ENCODE data around the gene OOSP4B. TPM values are rescaled to one million over a fixed set of nuclear protein-coding genes. Genes with fewer than 3 reads are reported as not detected.
"Not testable (repeated sequence)": the region's sequence is repeated elsewhere in the genome, so short reads cannot be mapped to it uniquely, and the experiment has no call there.

Gene OOSP4B
- total and polyA plus RNA-seq, 2 of the 13 experiments (the other 11 are each of a cell fraction or from before 2014, with no cell fraction given), result not detected

DNA sequence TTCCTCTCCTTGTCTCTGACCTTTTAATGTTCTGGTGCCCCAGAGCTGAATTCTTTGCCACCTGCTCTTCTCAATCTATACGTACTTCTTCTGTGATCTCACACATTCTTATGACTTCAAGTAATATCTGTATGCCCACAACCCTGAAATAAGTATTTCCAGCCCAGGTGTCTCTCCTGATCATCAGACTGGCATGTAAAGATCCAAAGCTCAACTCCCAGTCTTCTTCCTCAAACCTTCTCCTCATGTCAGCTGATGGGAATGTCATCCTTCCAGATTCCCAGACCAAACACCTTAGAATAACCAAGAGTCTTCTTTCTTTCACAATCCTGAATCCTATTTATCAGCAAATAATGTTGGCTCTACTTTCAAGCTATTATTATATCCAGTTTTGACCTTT is 48.8 kb downstream of the OOSP4B start:
- Histone ChIP-seq H3K4me1 (ENCODE audit: insufficient read depth, low read length) (no peaks in the 10 kb centered on the region), H3K27ac (ENCODE audit: extremely low read length, insufficient read depth, low read length) (no peak overlapping the region), H3K36me3 (replicated peaks in 1 of 2; ENCODE audit: control insufficient read depth in 1 of 2, insufficient read depth in 2 of 2, low read length in 2 of 2) (no peaks in the 10 kb centered on the region), H3K4me2 (ENCODE audit: low read depth, low read length) (no peak overlapping the region), H3K9ac (ENCODE audit: insufficient read depth, low read depth, low read length) (no peak overlapping the region), H3K79me2 (ENCODE audit: insufficient read depth, low read length) (no peaks in the 10 kb centered on the region), H4K20me1 (ENCODE audit: insufficient read depth, low read length) (no peaks in the 10 kb centered on the region), H3K27me3 (ENCODE audit: control insufficient read depth in 1 of 2, insufficient read depth in 2 of 2, low read length in 2 of 2) (no peaks in the 10 kb centered on the region; a peak in 1 of 5 replicates), H3K4me3 (replicated peaks in 1 of 3; ENCODE audit: insufficient read depth in 1 of 3, low read depth in 2 of 3, low read length in 3 of 3) (no peak overlapping the region), H2AFZ (ENCODE audit: low read length) (no peak overlapping the region), H3K9me3 (ENCODE audit: low read length) (no peaks in the 10 kb centered on the region)
- FAIRE-seq (no peak), ATAC-seq (no peak), DNase-seq (ENCODE audit: low spot score) (no peak)
- ChIA-PET CTCF (ENCODE audit: low intra/inter-chr PET ratio, low total read pairs) (no interaction called here), POLR2A (no interaction called here)
- 9% methylated on average over 1 of the region's 1 CpG for WGBS (ENCODE audit: low lambda C conversion rate)
- no TSS peak for BruUV-seq (replicated peaks)
- intact Hi-C loops (cut with micrococcal nuclease; ENCODE audit: unreplicated experiment), result no loop called here
- no peak for TF ChIP-seq HNRNPUL1 (IDR thresholded peaks at IDR 0.05; ENCODE audit: low read depth, low read length)
- no peak for TF ChIP-seq RAD21 (CRISPR knock-in tag; IDR thresholded peaks at IDR 0.05)
- no peak for TF ChIP-seq ZSCAN31 (CRISPR knock-in tag; IDR thresholded peaks at IDR 0.05; ENCODE audit: low read depth)
- no peak for TF ChIP-seq FOXO1 (CRISPR knock-in tag; IDR thresholded peaks at IDR 0.05)
- TF ChIP-seq SPEN (CRISPR knock-in tag; IDR thresholded peaks at IDR 0.05; ENCODE audit: low read depth), result no peak
- TF ChIP-seq ZNF331 (CRISPR knock-in tag; IDR thresholded peaks at IDR 0.05), result no peak
- TF ChIP-seq DNMT3B (CRISPR knock-in tag; conservative IDR thresholded peaks at IDR 0.05), result no peak
- TF ChIP-seq ZNF660 (CRISPR knock-in tag; IDR thresholded peaks at IDR 0.05; ENCODE audit: borderline replicate concordance, low read depth), result no peak
- in situ Hi-C loops (cut with HindIII; ENCODE audit: extremely low pct_ligation_motif_present, low pct_unique_long_range_greater_than_20kb), result no loop called here

- H3K27me3 ChIP-seq (ENCODE audit: control insufficient read depth in 1 of 2, insufficient read depth in 2 of 2, low read length in 2 of 2), result no peaks in the 10 kb centered on the region
- H3K4me3 ChIP-seq (replicated peaks in 1 of 3; ENCODE audit: insufficient read depth in 1 of 3, low read depth in 2 of 3, low read length in 3 of 3), result no peak overlapping the region
- DNase-seq (ENCODE audit: low spot score), result no peak
- FAIRE-seq, result no peak
- no peaks in the 10 kb centered on the region for H3K4me1 ChIP-seq (ENCODE audit: insufficient read depth, low read length)
- no peaks in the 10 kb centered on the region for H4K20me1 ChIP-seq (ENCODE audit: insufficient read depth, low read length)
- H3K4me2 ChIP-seq (ENCODE audit: low read depth, low read length), result no peak overlapping the region
- ChIA-PET POLR2A (no interaction called here), CTCF (ENCODE audit: low intra/inter-chr PET ratio, low total read pairs) (no interaction called here)
- no peak for ATAC-seq
- TF ChIP-seq ZNF543 (CRISPR knock-in tag; IDR thresholded peaks at IDR 0.05), result no peak
- TF ChIP-seq ZNF501 (CRISPR knock-in tag; IDR thresholded peaks at IDR 0.05), result no peak
- no peak for TF ChIP-seq RFXAP (CRISPR knock-in tag; IDR thresholded peaks at IDR 0.05; ENCODE audit: borderline replicate concordance)
- in situ Hi-C loops (cut with HindIII; ENCODE audit: extremely low pct_ligation_motif_present, low pct_unique_long_range_greater_than_20kb), result no loop called here
- no peak overlapping the region for H3K27ac ChIP-seq (ENCODE audit: extremely low read length, insufficient read depth, low read length)
- no peaks in the 10 kb centered on the region for H3K36me3 ChIP-seq (replicated peaks in 1 of 2; ENCODE audit: control insufficient read depth in 1 of 2, insufficient read depth in 2 of 2, low read length in 2 of 2)
- no peaks in the 10 kb centered on the region for H3K79me2 ChIP-seq (ENCODE audit: insufficient read depth, low read length)
- H3K9ac ChIP-seq (ENCODE audit: insufficient read depth, low read depth, low read length), result no peak overlapping the region
- 23% methylated on average over 2 of the region's 2 CpGs for WGBS (ENCODE audit: low lambda C conversion rate)
- BruUV-seq (replicated peaks), result no TSS peak
- no peak overlapping the region for H2AFZ ChIP-seq (ENCODE audit: low read length)
- no peaks in the 10 kb centered on the region for H3K9me3 ChIP-seq (ENCODE audit: low read length)
- intact Hi-C loops (cut with micrococcal nuclease; ENCODE audit: unreplicated experiment), result no loop called here
Observed at GRCh38 chr11:60069450-60069849, 52.5 kb downstream of the OOSP4B start.

DNA sequence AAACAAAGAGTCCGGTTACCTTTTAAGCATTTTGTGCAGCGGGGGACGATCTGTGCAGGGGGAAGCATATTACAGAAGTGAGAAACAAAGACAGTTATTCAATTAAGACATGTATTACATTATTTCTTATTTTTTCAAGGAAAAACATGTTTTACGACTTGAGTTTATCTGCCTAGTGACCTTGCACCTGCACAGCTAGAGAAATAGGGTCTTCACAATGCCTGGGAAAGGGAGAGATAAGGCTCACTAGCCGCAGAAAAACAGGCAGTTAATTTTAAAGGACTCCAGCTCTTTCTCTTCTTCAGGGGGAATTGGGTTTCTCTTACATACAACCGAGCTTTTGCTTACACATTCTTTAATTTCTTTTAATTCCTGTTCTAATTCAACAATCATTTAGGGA is 54.7 kb downstream of the OOSP4B start:
- BruUV-seq (replicated peaks); H4K20me1 ChIP-seq (ENCODE audit: insufficient read depth, low read length); intact Hi-C loops (cut with micrococcal nuclease; ENCODE audit: unreplicated experiment); CTCF ChIA-PET (ENCODE audit: low intra/inter-chr PET ratio, low total read pairs); H3K4me2 ChIP-seq (ENCODE audit: low read depth, low read length); H3K27me3 ChIP-seq (ENCODE audit: control insufficient read depth in 1 of 2, insufficient read depth in 2 of 2, low read length in 2 of 2); H3K79me2 ChIP-seq (ENCODE audit: insufficient read depth, low read length); H3K4me1 ChIP-seq (ENCODE audit: insufficient read depth, low read length); ATAC-seq; FAIRE-seq; H3K9ac ChIP-seq (ENCODE audit: insufficient read depth, low read depth, low read length); POLR2A ChIA-PET; H3K4me3 ChIP-seq (replicated peaks in 1 of 3; ENCODE audit: insufficient read depth in 1 of 3, low read depth in 2 of 3, low read length in 3 of 3); H2AFZ ChIP-seq (ENCODE audit: low read length); H3K9me3 ChIP-seq (ENCODE audit: low read length); in situ Hi-C loops (cut with HindIII; ENCODE audit: extremely low pct_ligation_motif_present, low pct_unique_long_range_greater_than_20kb); DNase-seq (ENCODE audit: low spot score); H3K27ac ChIP-seq (ENCODE audit: extremely low read length, insufficient read depth, low read length); H3K36me3 ChIP-seq (replicated peaks in 1 of 2; ENCODE audit: control insufficient read depth in 1 of 2, insufficient read depth in 2 of 2, low read length in 2 of 2): not testable (repeated sequence)
- 29% methylated on average over 6 of the region's 6 CpGs for WGBS (ENCODE audit: low lambda C conversion rate)
